GM19455 (cell line): ENCODE measurements around the gene TMEM134.

Source experiments
- ATAC-seq: cut with Tn5 transposase; IDR thresholded peaks from one replicate; pipeline ENCODE4 v1.9.1; 2021; ENCODE audit not compliant: unreplicated experiment

The TMEM134 gene

GRCh38 chr11:67440229-67441097, 28.6 kb downstream of the TMEM134 start:
- no peak for ATAC-seq

DNA sequence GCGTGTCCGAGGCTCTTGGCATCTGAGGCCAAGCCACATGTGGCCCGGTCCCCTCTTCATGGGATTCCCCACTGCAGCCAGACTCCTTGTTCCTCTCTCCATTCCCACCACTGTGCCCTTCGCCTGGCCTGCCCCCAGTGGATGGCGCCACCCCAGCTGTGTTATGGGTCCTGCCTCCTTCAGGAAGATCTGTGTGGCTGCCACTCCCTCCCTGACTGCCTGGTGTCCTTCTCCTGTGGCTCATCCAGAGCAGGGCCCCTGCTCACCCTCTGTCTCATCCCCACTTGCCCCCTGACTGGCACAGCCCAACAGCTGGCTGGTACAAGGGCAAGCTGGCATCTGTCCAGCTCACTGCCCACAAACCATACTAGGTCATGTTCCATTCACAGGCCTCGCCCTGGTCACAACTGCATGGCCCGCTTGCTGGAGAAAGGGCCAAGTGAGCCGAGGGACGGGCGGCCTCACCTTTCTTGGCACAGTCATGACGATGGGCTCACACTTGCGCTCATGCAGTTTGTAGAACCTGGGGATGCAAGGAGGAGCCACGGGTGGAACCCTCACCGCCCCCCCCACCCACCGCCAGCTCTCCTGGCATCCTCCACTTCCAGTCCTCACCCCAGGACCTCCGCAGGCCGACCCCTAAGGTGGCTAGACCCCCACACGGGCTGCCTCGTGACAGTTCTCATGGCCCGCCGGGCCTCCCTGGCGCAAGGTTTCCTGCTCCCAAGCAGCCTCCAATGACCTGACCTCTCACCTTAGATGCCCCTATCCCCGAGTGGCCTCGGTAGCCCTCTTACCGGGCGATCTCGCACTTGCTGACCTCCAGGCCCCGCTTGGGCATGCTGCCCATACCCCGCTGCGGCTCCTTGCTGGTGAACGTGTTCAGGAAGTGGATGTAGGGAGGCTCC, 29.5 kb downstream of the TMEM134 start:
- no peak for ATAC-seq

DNA sequence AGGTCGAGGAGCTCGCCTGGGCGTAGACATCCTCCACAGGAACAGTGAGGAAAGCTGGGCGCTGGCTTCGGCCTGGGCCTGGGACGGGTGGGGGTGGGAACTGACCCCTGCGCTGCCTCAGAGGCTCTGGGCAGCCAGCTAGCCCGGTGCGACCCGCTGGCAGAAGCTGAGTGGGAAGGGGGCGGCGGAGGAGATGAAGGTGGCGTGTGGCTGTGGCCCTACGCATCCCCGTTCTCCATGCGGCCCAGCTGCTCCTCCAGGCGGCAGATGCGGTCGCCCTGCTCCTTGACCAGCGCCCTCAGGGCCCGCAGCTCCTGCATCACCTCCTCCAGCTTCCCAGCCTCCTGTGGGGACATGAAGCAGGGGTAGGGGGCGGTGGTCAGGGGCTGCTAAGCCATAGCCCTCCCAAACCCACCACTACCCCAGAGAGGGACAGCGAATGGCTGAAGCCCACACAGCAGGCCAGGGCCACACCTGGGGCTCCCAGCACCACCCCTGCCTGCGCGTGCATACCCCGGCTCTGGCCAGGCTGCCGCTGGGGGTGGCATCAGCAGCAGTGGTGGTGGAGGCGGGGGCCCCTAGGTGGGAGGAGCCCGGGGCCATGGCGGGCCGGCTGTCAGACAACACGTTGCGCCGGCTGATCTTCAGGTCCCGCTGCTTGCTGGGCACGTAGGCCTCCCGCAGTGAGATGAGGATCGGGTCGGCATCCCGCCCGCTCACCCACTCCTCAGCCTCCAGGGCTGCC, 30.7 kb downstream of the TMEM134 start:
- no peak for ATAC-seq

DNA sequence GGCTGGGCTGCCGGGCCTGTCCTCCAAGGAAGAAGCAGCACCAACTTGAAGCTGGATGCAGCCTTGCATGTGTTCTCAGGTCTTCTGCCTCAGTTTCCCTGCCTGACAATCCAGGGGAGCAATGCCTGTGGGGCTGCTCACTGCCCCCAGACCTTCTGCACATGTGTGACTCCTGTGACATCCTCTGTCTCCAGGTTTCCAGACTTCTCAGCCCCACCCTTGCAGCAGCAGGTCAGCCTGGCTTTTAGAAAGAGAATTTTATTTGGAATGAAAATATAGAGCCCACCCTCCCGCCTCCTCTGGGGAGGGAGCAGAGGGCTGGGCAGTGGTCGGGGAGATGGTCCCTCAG, 31.3 kb downstream of the TMEM134 start:
- ATAC-seq, result no peak

- no peak for ATAC-seq
Observed at GRCh38 chr11:67437082-67437808, 31.8 kb downstream of the TMEM134 start, which contains the start of gene PTPRCAP. PTPRCAP (minus strand) TSS chr11:67437682; CDS start chr11:67437619, 63 bp downstream.

GRCh38 chr11:67436459-67437081, 32.5 kb downstream of the TMEM134 start:
- ATAC-seq, result no peak

DNA sequence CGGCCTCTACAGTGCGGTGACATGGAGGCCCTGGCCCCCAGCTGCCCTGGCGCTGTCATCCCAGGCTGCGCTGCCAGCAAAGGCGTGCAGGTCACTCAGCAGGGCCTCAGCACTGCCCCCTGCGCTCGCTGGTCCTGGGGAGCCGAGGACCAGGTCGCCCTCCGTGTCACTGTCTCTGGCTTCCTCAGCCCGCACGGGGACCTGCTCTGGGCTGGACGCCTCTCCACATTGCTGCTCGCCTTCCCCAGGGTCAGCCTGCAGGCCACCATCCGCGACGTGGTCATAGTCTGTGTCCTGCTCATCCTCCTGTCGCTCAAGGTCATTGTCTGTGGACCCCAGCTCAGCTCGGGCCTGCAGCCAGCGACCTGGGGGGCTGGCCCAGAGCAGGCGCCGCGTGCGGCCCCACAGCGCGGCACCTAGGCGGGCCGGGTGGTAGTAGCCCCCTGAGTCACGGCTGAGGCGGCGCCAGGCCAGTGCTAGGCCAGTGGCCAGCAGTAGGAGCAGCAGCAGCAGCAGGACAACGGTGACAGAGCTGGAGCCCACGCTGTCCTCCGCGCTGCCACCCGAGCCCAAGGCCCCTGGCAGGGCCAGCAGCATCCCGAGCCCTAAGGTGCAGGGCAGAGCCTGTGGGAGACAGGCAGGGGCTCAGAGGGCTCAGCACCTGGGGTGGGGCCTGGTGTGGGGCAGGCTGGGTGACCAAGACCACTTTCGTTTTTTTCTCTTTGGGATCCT, 33.2 kb downstream of the TMEM134 start:
- ATAC-seq, result no peak

- ATAC-seq, result no peak
Observed at GRCh38 chr11:67435031-67435726, 33.9 kb downstream of the TMEM134 start.

DNA sequence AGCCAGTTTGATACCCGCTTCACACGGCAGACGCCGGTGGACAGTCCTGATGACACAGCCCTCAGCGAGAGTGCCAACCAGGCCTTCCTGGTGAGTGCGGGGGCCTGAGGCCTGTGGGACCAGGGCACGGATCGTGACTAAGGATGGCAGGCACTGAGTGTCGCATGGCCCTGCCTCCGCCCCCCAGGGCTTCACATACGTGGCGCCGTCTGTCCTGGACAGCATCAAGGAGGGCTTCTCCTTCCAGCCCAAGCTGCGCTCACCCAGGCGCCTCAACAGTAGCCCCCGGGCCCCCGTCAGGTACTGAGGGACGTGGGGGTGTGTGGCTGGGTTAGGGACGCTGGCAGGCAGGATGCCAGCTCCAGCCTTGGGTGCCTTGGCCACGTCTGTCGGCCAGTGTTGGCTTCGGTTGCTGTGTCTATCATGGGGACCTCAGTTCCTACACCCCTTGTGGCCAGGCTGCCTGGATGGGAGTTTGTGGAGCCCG, 34.6 kb downstream of the TMEM134 start:
- no peak for ATAC-seq

- no peak for ATAC-seq
Observed at GRCh38 chr11:67433536-67434394, 35.3 kb downstream of the TMEM134 start.

- ATAC-seq, result no peak
Observed at GRCh38 chr11:67432655-67433349, 36.2 kb downstream of the TMEM134 start.

GRCh38 chr11:67431346-67432249, 37.5 kb downstream of the TMEM134 start:
- ATAC-seq, result no peak

GRCh38 chr11:67429722-67430121, 39.3 kb downstream of the TMEM134 start:
- ATAC-seq, result no peak

DNA sequence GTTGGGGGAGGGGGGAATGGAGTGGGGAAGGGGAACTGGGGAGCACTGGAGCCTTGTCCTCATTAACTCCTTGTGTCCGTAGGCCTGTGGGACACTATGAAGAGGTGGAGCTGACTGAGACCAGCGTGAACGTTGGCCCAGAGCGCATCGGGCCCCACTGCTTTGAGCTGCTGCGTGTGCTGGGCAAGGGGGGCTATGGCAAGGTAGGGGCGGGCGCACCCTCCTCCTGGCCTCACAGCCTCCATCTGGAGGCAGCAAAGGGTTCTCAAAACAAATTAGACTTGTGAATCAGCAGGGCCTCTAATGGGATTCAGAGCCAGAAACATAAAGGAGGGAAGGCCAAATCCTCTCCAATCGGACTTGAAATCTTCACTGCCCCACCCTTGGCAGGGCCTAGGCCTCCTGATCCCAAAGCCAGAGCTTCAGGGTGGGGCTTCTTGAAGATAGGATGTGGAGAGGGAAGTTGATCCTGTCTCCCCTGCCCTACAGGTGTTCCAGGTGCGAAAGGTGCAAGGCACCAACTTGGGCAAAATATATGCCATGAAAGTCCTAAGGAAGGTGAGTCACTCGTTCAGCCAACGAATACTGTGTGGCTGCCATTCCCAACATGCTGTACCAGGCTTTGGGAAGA, 39.9 kb downstream of the TMEM134 start:
- no peak for ATAC-seq
